Measurements from ENCODE around the gene HYAL3.

GRCh38 chr3:50340147-50340447 lies 40.9 kb upstream of the HYAL3 start:
- TF ChIP-seq CTCF (IDR thresholded peaks at IDR 0.05) = no peak
- TF ChIP-seq POLR2A (IDR thresholded peaks at IDR 0.05) = no peak

All from lower leg skin (tissue), 3 donors.